GM19043 (cell line): ENCODE data around the gene YKT6.

Experiments used
- ATAC-seq: cut with Tn5 transposase; IDR thresholded peaks from one replicate; pipeline ENCODE4 v1.9.1; 2021; ENCODE audit warnings: low read depth; ENCODE audit not compliant: unreplicated experiment

YKT6 gene

DNA sequence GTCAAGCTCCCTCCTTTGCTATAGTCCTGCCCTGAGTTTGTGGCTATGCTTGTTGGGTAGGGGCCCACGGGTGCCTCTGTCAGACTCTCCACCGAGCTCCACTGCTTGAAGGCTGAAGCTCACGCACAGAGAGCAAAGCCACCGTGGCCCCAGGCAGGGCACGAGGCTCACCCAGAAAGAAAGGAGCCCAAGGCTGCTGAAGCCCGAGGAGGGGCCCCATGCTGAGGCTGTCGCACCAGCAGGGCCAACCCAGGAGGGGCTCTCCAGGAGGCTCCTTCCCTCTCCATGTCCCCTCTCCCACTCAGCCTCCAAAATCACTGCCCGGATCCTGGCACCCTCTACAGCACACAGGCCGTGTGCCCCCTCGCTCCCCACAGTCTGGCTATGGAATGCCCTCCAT lies 50.5 kb downstream of the YKT6 start:
- ATAC-seq, result no peak

DNA sequence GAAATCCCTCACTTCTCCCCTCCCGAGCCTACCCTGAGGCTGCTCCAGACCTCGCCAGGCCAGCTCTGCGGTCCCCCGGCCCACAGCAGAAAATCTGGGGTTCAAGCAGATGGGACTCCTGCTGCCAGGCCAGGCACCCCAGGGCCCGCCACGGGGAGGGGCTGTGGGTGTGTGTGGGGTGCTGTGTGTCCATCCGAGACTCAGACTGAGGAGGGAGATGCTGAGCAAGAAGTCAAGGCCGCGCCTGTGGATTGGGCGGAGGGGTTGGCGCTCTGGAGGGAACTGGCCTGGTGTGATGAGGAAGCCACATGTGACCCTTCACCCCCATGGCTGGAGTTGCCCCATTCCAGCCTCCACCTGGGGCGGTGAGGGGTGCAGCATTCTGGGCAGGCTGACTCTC lies 51.1 kb downstream of the YKT6 start:
- ATAC-seq, result no peak

DNA sequence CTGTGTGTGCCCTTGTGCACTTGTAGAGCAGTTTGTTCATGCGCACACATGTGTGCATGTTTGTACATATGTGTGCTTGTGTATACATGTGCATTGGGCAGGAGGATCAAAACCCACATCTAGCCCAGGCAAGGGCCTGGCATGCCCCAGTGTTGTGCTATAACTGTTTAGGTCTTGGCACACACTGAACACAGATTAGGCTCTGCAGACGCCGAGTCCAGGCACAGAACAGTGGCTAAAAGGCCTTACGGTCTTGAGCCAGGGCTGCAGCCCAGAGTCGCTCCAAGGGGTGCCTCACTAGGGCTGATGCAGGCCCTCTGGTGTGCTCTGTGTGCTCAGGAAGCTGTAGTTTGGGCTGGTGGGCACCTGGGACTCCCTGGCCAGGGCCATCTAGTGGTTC lies 55.7 kb downstream of the YKT6 start:
- no peak for ATAC-seq

DNA sequence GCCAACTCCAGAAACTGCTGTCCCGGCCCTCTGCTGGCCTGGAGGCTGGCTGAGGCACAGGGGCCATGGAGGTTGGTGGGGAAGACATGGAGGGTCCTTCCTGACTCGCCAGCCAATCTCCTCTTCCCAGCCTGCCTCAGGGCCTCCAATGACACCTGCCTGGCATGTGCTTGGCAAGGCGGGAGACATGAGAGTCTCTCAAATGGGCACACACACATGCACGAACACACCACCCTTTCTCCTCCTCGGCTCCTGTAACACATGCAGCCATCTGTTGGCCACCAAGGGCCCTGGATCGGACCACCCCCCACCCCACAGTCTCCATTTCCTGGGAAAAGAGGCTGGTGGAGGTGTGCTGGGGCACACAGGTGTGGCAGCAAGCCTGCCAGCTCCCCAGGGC lies 56.4 kb downstream of the YKT6 start:
- no peak for ATAC-seq

DNA sequence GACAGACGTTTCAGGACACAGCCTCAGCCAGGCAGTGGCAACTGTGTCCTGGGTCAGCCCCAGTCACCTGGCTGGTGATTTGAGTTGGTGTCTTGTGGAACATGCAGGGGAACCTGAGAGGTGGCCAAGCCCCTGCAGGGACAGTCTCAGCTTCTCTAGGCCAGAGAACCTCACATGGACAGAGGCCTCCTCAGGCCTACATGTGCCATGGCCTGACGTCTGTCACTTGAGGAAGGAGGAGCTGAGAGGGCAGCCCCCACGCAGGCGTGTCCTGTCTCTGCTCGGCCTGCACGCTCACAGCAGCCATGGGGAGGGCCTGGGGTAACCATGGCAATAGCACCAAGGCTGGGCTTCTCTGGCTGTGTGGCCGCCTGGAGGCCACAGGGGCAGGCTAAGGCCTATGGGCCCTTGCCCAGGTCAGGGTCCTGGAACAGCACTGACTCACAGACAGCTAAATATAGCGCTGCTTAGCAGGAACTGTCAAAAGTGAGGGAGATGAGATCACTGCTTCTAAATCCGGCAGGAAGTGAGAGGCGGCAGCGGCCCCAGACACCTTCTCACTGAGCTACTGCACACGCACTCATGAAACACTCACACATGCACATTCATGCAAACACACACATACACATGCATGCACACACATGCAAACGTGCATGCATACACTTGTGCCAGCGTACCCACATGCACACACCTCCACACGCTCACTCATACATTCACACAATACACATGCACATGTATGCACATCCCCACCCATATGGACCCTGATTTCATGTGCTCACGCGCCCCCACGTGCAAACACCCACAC lies 57.0 kb downstream of the YKT6 start:
- ATAC-seq, result peak; percentile 89

DNA sequence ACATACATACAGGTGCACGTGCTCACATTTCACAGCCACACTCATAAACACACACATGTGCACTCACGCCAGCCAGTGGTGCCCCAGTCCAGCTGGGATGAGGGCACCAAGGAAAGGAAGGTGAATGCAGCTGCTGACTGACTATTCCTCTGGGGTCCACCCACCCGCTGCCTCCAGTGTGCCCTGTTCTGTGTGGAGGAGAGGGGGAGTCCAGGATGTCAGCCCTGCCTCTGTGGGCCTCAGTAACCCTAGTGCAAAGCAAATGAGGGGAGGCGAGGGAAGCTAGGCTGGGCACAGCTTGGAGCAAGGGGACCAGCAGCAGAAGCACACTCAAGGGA lies 57.6 kb downstream of the YKT6 start:
- no peak for ATAC-seq

DNA sequence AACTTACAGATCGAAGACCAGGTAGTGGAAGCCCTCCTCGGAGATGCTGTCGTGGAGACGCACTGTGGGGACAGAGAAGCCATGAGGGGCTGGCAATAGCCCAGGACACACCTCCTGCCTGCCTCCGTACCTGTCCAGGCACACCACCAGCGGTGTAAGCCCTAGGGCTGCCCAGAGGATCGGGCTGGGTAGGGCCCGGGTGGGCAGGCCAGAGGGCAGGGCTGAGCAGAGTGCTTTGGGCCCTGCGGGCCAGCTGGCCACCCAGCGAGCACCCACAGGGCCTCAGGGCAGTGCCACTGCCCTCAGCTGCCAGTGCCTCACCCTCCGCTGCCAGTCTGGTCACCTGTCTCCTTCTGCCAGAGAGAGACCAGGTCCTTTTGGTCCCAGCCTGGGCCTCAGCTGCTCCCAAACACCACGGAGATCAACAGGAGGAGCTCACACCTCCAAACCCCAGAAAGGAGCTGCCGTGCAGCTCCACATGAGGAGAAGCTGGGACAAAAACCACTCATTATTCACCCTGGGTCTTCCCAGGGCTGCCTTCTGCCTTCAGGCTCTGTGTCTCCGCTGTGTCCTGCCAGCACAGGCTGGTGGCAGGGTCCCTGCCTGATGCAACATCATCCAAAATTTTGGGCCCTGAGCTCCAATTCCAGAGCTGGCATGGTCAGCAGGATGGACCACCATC lies 58.2 kb downstream of the YKT6 start:
- no peak for ATAC-seq

DNA sequence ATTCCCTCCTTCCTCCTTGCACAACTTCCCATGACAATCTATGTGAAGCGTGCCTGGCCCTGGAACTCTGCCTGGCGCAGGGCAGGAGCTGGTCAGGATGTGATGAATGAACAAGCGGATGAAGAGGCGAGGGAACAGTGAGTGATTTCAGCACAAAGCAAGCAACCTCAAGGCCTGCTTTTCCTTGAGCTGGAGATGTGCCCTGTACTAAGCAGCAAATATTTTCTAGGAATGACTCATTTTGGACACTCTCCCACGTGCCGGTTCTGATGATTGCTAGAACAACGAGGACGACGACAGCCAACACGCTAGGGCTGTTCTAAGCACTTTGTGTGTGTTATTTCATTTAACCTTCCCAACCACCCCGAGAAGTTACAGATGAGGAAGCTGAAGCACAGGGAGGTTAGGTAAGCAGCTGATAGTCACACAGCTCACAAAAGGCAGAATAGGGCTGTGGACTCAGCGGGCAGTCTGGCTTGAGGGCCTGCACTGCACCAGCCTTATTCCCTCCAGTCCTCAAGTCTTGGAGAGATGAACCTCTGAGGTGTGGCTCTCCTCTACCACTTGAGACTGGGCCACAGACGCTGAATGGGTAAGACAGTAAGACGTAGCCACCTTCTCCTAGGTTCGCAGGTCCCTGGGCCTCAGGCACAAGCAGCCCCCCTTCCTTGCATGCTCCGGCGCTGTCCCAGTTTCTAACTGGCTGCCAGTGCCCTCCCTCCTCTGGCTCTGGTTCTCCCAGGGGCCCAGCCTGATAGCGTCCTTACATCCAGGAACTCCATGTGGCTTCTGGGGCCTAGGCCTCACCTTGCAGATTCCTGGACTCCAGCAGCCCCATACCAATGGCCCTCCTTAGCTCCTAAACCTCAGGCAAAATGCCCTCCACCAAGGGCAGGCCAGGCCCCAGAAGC lies 59.0 kb downstream of the YKT6 start:
- ATAC-seq, result no peak

DNA sequence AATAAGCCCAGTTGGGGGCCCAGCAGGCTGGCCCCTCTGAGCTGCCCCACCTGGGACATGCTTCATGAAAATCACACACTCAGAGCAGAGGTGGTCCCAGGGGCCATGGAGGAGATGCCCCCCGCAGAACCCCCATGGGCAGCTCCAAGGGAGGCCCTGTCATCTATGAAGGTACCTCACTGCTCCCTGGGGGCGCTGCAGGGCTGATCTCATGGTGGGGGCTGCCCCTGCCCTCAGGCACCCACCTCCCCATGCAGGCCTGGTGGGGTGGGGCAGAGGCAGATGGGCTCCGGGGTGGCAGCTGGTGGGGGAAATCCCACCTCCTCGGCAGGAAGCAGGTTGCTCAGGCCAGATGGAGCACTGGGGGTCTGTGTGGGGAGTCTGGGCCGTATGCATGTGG lies 60.5 kb downstream of the YKT6 start:
- ATAC-seq, result no peak

DNA sequence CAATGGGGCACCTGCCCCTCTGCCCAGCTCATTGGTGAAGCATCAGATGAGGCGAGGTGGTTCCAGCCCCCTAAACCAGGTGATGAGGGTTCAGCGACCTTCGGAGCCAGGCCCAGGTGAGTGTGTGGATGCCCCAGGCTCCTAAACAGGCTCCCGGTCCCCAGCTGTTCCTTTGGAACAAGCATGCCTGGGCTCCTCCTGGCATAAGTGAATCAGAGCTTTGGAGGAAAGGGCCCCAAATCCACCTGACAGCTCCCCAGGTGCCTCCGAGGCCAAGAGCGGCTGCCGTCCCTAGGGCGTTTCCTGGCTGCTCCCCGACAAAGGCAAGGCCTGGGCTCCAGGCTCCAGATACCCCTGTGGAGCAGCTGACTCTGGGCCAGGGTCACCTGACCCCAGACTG lies 61.3 kb downstream of the YKT6 start:
- no peak for ATAC-seq

DNA sequence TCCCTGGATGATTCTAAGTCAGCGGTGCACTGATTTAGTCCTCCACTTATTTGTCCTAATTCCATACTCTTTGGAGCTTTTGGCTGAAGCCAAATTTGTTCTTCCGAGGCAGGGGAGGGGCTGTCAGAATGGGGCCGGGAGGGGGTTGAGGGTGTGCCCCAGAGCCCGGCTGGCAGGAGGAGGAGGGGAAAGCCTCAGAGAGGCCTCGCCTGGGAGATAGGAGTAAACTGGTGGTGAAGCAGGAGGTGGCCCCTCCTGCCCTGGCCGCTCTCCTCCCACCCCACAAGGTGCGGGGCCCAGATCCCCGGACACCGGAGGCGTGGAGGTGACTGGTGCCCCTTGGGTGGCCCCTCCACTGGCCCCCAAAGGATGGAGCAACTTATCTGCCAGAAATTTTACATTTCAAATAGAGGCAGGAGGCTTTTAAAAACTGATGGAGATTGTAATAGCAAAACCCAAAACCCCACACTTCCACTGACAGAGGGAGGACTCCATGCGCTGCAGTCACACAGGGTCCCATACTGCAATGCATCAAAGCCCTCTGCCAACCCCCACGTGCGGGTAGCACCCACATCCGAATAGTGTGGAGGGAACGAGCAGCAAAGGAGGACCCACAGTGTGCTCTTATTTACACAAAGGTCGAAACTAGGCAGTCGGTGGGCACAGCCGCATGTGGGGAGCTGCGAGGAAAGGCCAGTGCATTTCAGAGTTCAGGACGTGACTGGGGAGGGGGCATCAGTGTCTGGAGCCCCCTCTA lies 62.7 kb downstream of the YKT6 start:
- ATAC-seq, result no peak
